K562 treated with DMSO at 1 percent for 48 hours (cell line): ENCODE data around the gene ZNF500. TPM values are rescaled to one million over a fixed set of nuclear protein-coding genes. Genes with fewer than 3 reads are reported as not detected.

Experiments used
- total RNA-seq: library from RNA; unstranded; fragments of 300-600 nt; gene quantifications from 2 replicates; pipeline ENCODE4 v1.2.3, GENCODE V29; 2022; ENCODE audit warnings: low replicate concordance; ENCODE audit errors: extremely low read depth

The ZNF500 gene
- not detected in 2 replicates for total RNA-seq

GRCh38 chr16:4766875-4767628, at the start of gene ZNF500:
Gene ZNF500 (minus strand): TSS chr16:4767162. CDS start chr16:4765978, 1,184 bp downstream.

DNA sequence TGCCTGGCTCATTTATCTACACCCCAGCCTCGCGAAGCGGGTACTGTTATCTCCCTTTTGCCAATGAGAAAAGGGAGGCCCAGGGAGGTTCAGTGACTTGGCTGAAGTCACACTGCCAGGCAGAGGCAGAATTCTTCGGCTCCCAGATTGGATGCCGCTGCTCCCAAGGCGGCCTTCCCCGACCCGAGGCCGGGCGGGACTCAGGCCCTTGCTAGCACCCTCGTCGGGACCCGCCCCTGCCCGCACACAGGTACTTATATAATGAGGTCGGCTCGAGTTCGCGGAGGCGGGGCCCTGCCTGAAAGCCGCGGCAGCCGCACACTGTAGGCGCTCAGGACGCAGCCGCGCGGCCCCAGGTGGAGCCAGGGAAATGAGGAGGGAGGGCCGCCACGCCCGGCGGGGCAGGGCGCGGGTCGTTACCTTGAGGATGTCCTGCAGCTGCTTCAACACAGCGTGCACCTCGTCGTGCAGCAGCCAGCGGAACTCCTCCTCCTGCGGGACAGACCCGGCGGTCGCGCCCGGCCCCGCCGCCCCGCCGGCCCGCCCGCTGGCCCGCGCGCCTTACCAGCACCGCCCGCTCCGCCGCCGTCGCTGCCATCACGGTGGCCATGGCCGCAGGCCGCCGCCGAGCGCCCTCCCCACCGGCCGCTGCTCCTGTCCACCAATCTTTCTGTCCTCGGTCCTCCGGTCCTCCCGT, 35.1 kb upstream of the ZNF500 start, which contains the start of gene ROGDI:
TSS of gene ROGDI (minus strand) at position 672 of the 697 bp plus-strand sequence. CDS start at position 610, 62 bp downstream.

GRCh38 chr16:4795181-4795827, 28.3 kb upstream of the ZNF500 start, which contains the start of gene SMIM22:
Gene SMIM22 (plus strand): TSS chr16:4795369. CDS start chr16:4795735, 366 bp downstream.

DNA sequence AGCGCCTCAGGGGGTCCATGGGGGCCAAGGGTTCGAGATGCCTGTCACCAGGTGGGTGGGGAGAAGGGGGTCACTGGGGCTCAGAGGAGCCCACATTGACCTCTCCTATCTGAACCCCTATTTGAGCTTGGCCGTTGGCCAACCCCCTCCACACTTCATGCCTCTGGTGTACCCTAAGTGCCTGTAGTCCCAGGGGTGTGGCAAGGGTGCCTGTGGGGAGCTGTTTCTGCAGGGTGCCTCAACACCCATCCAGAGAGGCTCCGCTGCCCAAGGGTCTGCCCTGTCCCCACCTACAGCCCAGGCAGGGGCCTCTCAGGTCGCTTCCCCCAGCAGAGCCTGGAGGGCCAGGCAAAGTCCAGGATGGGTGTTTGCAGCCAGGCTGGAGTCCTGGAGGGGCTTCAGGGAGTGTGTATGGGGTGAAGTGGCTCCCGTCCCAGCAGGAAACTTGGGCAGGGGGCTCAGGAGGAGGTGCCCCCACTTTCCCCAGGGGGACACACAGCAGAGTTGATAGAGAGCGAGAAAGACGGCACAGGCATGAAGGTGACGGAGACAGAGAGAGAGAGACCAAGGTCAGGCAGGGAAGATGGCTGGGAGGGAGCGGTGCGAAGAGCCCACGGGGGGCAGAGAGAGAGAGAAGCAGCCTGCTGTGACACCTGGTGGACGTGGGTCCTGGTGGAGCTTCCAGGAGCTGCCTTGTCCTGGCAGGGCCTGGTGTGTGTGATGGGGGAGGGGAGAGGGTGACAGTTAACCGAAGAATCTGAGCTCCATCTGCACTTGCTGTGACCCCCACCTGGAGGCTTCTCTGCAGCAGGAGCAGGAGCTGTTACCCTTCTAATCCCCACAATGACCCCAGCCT, 20.9 kb upstream of the ZNF500 start, which contains the start of gene SEPTIN12:
TSS of gene SEPTIN12 (minus strand) at position 719 of the 856 bp plus-strand sequence. CDS start at position 19, 700 bp downstream.

GRCh38 chr16:4734063-4734729, 32.8 kb downstream of the ZNF500 start, which contains the start of the genes ANKS3 and DNAAF8:
Gene ANKS3 (minus strand): TSS chr16:4734271. CDS start chr16:4730149, 4,122 bp downstream.
Gene DNAAF8 (plus strand): TSS chr16:4734537. CDS start chr16:4736515, 1,978 bp downstream.

Other genes with a start within 250 kb of the ZNF500 start
- not detected in 2 replicates for gene CDIP1, start 228.4 kb downstream of the ZNF500 start, total RNA-seq
- gene C16orf96, start 210.8 kb downstream of the ZNF500 start, total RNA-seq: not detected in 2 replicates
- not detected in 2 replicates for gene UBALD1, start 152.3 kb downstream of the ZNF500 start, total RNA-seq
- not detected in 2 replicates for gene MGRN1, start 142.3 kb downstream of the ZNF500 start, total RNA-seq
- gene NUDT16L1, start 73.6 kb downstream of the ZNF500 start, total RNA-seq: not detected in 2 replicates
- not detected in 2 replicates for gene ANKS3, start 32.9 kb downstream of the ZNF500 start, total RNA-seq
- not detected in 2 replicates for gene DNAAF8, start 32.6 kb downstream of the ZNF500 start, total RNA-seq
- not detected in 2 replicates for gene SEPTIN12, start 21.2 kb upstream of the ZNF500 start, total RNA-seq
- not detected in 2 replicates for gene SMIM22, start 28.2 kb upstream of the ZNF500 start, total RNA-seq
- gene ROGDI, start 35.5 kb upstream of the ZNF500 start, total RNA-seq: not detected in 2 replicates
- gene GLYR1, start 80.1 kb upstream of the ZNF500 start, total RNA-seq: not detected in 2 replicates
- not detected in 2 replicates for gene UBN1, start 80.3 kb upstream of the ZNF500 start, total RNA-seq
- gene PPL, start 170.0 kb upstream of the ZNF500 start, total RNA-seq: not detected in 2 replicates
- gene SEC14L5, start 191.2 kb upstream of the ZNF500 start, total RNA-seq: not detected in 2 replicates